ENCODE measurements around the gene XPO1.

The XPO1 gene

DNA sequence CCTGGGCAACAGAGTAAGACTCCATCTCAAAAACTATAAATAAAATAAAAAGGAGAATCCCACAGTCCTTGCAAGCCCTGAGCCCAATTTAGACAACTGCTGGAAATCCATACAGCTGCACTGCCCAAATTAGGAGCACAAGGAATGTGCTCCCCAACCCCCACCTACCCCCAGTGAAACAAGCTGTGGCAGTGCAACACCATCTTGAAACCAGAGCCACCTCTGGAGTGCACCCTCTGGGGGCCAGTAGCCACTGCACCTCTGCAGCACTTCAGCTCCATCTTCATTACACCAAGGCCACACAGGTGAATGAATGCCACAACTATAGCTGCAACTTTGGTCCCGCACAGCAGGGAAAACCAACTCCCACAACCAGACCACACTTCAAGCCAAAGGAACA lies 104.5 kb downstream of the XPO1 start:
- H3K4me3 ChIP-seq (ENCODE audit: control insufficient read depth, low read depth, low read length) = no peak overlapping the region
- DNase-seq (ENCODE audit: low read depth) = no peak
- TF ChIP-seq, protein P1, sequence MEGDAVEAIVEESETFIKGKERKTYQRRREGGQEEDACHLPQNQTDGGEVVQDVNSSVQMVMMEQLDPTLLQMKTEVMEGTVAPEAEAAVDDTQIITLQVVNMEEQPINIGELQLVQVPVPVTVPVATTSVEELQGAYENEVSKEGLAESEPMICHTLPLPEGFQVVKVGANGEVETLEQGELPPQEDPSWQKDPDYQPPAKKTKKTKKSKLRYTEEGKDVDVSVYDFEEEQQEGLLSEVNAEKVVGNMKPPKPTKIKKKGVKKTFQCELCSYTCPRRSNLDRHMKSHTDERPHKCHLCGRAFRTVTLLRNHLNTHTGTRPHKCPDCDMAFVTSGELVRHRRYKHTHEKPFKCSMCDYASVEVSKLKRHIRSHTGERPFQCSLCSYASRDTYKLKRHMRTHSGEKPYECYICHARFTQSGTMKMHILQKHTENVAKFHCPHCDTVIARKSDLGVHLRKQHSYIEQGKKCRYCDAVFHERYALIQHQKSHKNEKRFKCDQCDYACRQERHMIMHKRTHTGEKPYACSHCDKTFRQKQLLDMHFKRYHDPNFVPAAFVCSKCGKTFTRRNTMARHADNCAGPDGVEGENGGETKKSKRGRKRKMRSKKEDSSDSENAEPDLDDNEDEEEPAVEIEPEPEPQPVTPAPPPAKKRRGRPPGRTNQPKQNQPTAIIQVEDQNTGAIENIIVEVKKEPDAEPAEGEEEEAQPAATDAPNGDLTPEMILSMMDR (conservative IDR thresholded peaks at IDR 0.05; ENCODE audit: control insufficient read depth, insufficient read depth, low read depth, low read length) = no peak

DNA sequence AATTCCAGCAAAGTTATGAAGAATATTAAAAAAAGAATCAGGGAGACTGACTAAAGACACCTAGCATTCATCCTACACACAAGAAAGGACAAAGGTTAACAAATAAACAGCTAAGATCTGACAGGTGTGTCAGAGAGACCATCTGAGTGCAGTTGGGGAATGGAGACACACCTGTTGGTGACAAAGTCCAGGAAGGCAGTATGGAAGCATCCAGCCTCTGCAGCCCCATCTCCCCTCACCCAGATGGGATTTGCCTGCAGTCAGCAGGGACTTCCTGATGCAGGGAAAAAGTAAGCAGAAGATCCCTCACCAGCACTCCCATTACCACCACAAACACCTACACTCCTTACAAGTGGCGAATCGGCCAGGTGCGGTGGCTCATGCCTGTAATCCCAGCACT lies 105.2 kb downstream of the XPO1 start:
- TF ChIP-seq, protein P1 (conservative IDR thresholded peaks at IDR 0.05; ENCODE audit: control insufficient read depth, insufficient read depth, low read depth, low read length) = no peak
- no peak overlapping the region for H3K4me3 ChIP-seq (ENCODE audit: control insufficient read depth, low read depth, low read length)
- no peak for DNase-seq (ENCODE audit: low read depth)

DNA sequence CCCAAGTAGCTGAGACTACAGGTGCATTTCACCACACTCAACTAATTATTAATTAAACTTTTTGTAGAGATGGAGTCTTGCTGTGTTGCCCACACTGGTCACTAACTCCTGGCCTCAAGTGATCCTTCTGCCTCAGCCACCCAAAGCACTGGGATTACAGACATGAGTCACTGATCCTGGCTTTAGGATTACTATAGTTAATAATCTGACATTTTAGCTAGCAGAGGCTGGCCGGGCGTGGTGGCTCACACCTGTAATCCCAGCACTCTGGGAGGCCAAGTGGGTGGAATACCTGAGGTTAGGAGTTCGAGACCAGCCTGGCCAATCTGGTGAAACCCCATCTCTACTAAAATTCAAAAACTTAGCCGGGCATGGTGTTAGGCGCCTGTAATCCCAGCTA lies 106.8 kb downstream of the XPO1 start:
- TF ChIP-seq, protein P1 (conservative IDR thresholded peaks at IDR 0.05; ENCODE audit: control insufficient read depth, insufficient read depth, low read depth, low read length) = no peak
- no peak overlapping the region for H3K4me3 ChIP-seq (ENCODE audit: control insufficient read depth, low read depth, low read length)
- DNase-seq (ENCODE audit: low read depth) = no peak

Measured in fibroblast of mammary gland (primary cell).